Nephron (organoid): ENCODE results near the gene POU2AF1.

Experiments
- H3K27ac Mint-ChIP-seq, 3 experiments: 2 replicates each; pipeline ENCODE4 v1.8.0; 2020; ENCODE audit warnings: mixed read lengths in 3 of 3, mild to moderate bottlenecking in 2 of 3, moderate library complexity in 1 of 3
- H3K27me3 Mint-ChIP-seq: 2 replicates; pipeline ENCODE4 v1.8.0; 2021; ENCODE audit warnings: low read depth, mild to moderate bottlenecking, moderate library complexity, mixed read lengths
- H3K36me3 Mint-ChIP-seq: 2 replicates; pipeline ENCODE4 v1.8.0; 2020; ENCODE audit warnings: low read depth, mixed read lengths
- H3K4me1 Mint-ChIP-seq: 2 replicates; pipeline ENCODE4 v1.8.0; 2020; ENCODE audit warnings: mixed read lengths
- H3K4me3 Mint-ChIP-seq, 3 experiments: 2 replicates each; pipeline ENCODE4 v1.8.0; 2020; ENCODE audit warnings: mild to moderate bottlenecking in 3 of 3, mixed read lengths in 3 of 3, moderate library complexity in 2 of 3
- H3K9me3 Mint-ChIP-seq: 2 replicates; pipeline ENCODE4 v1.8.0; 2020; ENCODE audit warnings: mixed read lengths
- CTCF ChIP-seq, 3 experiments: fragments of 200-600 bp; sonication (generic); IDR thresholded peaks; one replicate each; pipeline ENCODE4 v1.5.0; 2021; ENCODE audit warnings: antibody characterized with exemption in 3 of 3; ENCODE audit not compliant: unreplicated experiment in 3 of 3

Gene POU2AF1

GRCh38 chr11:111422494-111423249 lies 43.6 kb upstream of the POU2AF1 start:
- H3K4me1 Mint-ChIP-seq: peaks cover 40% of the 10 kb centered on the region
- H3K4me3 Mint-ChIP-seq: no peak overlapping the region
- peak; percentile 69 to 72 (median 70) for TF ChIP-seq CTCF (IDR thresholded peaks at IDR 0.05; ENCODE audit: unreplicated experiment in 3 of 3)
- H3K36me3 Mint-ChIP-seq: no peaks in the 10 kb centered on the region
- H3K9me3 Mint-ChIP-seq: no peaks in the 10 kb centered on the region
- H3K27ac Mint-ChIP-seq: no peak overlapping the region
- peaks cover 13% of the 10 kb centered on the region for H3K27me3 Mint-ChIP-seq

- no peaks in the 10 kb centered on the region for H3K9me3 Mint-ChIP-seq
- H3K4me1 Mint-ChIP-seq: peaks cover 40% of the 10 kb centered on the region
- peaks cover 19% of the 10 kb centered on the region for H3K27me3 Mint-ChIP-seq
- H3K27ac Mint-ChIP-seq: no peak overlapping the region
- no peaks in the 10 kb centered on the region for H3K36me3 Mint-ChIP-seq
- no peak overlapping the region for H3K4me3 Mint-ChIP-seq
- no peak for TF ChIP-seq CTCF (IDR thresholded peaks at IDR 0.05; ENCODE audit: unreplicated experiment in 3 of 3)
These were observed 42.2 kb upstream of the POU2AF1 start for GRCh38 chr11:111421251-111421650.

GRCh38 chr11:111419641-111420327 lies 40.7 kb upstream of the POU2AF1 start:
- H3K36me3 Mint-ChIP-seq: no peaks in the 10 kb centered on the region
- H3K4me1 Mint-ChIP-seq: peaks cover 30% of the 10 kb centered on the region
- H3K27me3 Mint-ChIP-seq: peaks cover 16% of the 10 kb centered on the region
- TF ChIP-seq CTCF (IDR thresholded peaks at IDR 0.05; ENCODE audit: unreplicated experiment in 3 of 3): no peak
- H3K27ac Mint-ChIP-seq: no peak overlapping the region
- no peak overlapping the region for H3K4me3 Mint-ChIP-seq
- no peaks in the 10 kb centered on the region for H3K9me3 Mint-ChIP-seq

GRCh38 chr11:111419181-111419580 lies 40.1 kb upstream of the POU2AF1 start:
- H3K36me3 Mint-ChIP-seq: no peaks in the 10 kb centered on the region
- no peak overlapping the region for H3K27ac Mint-ChIP-seq
- H3K4me1 Mint-ChIP-seq: peaks cover 34% of the 10 kb centered on the region
- peaks cover 20% of the 10 kb centered on the region for H3K27me3 Mint-ChIP-seq
- no peak overlapping the region for H3K4me3 Mint-ChIP-seq
- TF ChIP-seq CTCF (IDR thresholded peaks at IDR 0.05; ENCODE audit: unreplicated experiment in 3 of 3): no peak
- no peaks in the 10 kb centered on the region for H3K9me3 Mint-ChIP-seq

GRCh38 chr11:111418436-111418787 lies 39.3 kb upstream of the POU2AF1 start:
- Mint-ChIP-seq H3K4me1 (peaks cover 34% of the 10 kb centered on the region), H3K27ac (no peak overlapping the region), H3K36me3 (no peaks in the 10 kb centered on the region), H3K9me3 (no peaks in the 10 kb centered on the region), H3K4me3 (no peak overlapping the region), H3K27me3 (peaks cover 20% of the 10 kb centered on the region)
- TF ChIP-seq CTCF (IDR thresholded peaks at IDR 0.05; ENCODE audit: unreplicated experiment in 3 of 3): no peak
